GM21367 (cell line): ENCODE results near the gene TUT4.

Source experiments
- ATAC-seq: cut with Tn5 transposase; IDR thresholded peaks from one replicate; pipeline ENCODE4 v1.9.1; 2021; ENCODE audit not compliant: unreplicated experiment

TUT4 gene

DNA sequence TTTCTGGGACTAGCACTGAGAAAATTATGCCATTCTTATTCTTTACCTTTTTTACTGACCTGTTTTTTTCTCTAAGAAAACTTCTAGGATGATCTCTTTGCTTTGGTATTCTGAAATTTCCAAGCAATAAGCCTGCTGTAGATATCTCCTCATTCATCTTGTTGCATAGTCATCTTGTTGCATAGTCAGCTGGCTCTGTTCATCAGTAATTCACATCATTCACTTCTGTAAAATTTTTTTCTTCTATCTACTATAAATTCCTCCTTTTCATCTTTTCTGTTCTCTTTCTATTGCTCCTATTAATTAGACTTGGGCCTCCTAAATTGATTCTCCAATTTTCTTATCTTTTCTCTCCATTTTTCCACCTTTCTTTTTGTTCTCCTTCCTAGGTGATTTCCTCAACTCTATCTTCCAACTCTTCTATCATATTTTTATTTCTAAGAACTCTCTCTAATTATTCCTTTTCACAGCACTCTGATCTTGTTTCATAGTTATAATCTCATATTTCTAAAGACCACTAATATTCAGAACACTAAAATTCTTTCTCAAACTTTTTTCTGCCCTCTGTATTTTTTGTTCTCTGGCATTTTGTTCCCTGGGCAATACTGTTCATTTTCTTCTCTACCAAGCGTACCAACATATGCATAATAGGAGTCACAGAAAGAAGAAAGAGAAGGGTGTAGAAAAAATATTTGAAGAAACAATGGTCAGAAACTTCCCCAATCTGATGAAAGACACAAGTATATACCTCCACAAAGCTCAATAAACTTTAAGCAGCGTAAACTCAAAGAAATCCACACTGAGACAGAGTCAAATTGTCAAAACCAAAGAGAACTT lies 17.7 kb downstream of the TUT4 start:
- no peak for ATAC-seq

DNA sequence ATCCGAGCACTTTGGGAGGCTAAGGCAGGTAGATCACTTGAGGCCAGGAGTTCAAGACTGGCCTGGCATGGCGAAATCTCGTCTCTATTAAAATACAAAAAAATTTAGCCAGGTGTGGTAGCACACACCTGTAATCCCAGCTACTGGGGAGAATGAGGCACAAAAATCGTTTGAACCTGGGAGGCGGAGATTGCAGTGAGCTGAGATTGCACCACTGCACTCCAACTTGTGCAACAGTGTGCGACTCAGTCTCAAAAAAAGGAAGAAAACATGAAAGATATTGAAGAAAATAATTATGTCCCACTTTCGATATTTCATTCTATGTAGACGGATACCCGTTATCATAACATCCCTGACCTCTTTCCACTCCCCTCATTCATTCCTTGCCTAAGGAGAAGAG lies 19.2 kb downstream of the TUT4 start:
- no peak for ATAC-seq

DNA sequence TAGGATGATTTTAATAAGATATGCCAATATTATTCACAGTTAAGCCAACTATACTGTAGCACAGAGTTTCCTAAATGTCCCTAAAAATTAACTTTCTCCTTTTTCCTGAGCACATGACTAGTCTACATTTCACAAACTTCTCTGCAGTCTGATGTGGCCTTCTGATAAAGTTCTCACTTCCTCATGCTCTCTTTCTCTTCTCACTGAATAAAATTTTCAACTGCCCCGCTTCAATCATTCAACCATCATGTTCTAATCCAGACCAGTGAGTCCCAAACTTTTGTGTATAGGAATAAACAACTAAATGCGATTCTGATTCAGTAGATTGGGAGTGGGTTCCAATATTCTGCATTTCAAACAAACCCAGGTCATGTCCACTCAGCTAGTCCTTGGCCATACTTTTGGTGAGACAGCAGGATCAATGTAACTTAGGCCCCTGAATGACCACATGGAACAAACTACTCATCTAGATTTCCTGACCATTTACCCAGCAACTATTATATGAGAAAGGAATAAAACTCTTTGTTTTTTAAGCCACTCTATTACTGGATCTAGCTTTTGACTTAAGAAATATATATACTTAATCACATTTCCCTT lies 20.1 kb downstream of the TUT4 start:
- no peak for ATAC-seq

DNA sequence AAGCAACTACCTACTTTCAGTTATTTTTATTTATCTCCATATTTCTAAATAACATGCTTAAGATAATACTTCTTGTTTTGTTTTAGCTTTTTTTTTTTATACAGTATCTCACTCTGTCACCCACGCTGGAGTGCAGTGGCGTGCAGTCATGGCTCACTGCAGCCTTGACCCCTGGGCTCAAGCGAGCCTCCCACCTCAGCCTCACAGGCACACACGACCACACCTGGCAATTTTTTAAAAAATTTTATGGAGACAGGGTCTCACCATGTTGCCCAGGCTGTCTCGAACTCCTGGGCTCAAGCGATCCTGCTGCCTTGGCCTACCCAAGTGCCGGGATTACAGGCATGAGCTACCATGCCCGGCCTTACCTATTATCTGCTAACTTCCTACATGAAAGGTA lies 20.6 kb downstream of the TUT4 start:
- ATAC-seq: no peak

DNA sequence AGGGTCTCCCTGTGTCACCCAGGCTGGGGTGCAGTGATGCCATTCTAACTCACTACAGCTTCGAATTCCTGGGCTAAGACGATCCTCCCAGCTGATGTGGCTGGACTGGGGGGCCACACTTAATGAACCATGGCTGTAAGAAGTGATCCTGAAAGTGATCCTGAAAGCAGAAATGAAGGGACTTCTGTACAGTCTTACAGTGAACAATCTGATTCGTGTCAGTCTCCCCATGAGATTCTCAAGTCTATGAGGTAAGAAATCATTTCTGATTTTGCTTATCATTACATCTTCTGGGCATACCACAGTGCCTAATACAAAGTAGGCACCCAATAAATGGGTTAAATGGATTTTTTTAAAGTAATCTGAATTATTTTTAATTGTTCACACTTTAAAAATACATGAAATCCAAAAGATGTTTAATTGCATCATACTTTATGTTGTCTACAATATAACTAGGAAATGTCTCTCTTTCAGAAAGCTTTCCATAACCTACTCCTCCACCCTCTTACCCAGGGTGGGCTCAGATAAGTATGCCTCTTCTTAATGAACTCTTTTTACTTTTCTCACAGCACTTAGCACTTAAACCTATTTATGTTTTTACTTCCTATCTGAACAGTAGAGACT lies 21.5 kb downstream of the TUT4 start:
- ATAC-seq: no peak

DNA sequence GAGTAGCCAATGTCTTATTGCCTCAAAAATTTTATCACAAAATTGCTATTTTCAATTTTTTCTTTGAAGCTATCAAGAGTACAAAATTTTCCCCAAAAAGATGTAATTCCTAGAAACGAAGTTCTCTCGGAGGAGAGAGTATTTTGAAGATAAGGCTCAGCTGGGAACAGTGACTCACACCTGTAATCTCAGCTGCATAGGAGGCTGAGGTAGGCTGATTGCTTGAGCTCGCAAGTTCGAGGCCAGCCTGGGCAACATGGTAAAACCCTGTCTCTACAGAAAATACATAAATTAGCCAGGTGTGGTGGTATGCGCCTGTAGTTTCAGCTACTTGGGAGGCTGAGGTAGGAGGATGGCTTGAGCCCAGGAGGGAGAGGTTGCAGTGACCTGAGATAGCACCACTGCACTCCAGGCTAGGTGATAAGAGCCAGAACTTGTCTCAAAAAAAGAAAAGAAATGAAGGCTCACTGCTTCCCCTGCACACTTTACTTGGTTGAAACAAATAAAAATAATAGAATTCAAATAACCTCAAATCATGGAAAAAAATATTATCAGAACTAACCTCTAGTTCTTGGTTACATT lies 22.2 kb downstream of the TUT4 start:
- ATAC-seq: no peak

DNA sequence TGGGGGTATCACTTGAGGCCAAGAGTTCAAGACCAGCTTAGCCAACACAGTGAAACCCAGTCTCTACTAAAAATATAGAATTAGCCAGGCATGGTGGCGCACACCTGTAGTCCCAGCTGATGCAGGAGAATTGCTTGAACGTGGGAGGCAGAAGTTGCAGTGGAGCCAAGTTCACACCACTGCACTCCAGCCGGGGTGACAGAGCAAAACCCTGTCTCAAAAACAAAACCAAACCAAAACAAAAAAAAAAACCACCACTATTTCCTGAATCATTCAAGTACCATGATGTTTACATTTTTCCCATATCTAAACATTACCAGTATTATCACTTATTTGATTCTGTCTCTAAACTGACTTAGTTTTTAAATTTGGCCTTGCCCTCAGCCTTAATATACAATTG lies 29.5 kb downstream of the TUT4 start:
- no peak for ATAC-seq

DNA sequence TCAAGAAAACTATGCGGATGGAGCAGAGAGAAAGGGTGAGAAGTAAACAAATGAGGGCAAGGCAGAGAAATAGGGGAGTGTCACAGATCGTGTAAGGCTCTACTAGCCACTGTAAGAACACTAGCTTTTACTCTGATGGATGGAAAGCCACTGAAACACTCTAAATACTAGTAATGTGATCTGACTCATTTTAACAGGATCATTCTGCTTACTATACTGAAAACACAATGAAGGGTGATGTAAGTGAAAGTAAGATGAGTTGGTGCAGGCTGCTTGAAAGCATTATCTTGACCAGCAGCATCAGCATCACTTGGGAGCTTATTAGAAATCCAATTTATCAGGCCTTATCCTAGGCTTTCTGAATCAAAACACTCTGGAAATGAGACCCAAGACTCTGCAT lies 32.7 kb downstream of the TUT4 start:
- ATAC-seq: no peak

DNA sequence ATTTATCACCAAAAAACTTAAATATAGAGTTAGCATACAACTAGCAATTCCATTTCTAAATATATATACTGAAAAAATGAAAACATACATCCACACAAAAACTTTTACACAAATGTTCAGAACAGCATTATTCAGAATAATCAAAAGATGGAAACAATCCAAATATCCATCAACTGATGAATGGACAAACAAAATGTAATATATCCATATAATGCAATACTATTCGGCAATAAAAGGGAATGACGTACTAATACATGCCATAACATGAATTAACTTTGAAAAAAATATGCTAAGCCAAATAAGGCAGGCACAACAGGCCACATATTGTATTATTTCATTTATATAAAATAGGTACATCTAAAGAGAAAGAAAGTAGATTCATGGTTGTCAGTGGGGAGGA lies 33.9 kb downstream of the TUT4 start:
- no peak for ATAC-seq

DNA sequence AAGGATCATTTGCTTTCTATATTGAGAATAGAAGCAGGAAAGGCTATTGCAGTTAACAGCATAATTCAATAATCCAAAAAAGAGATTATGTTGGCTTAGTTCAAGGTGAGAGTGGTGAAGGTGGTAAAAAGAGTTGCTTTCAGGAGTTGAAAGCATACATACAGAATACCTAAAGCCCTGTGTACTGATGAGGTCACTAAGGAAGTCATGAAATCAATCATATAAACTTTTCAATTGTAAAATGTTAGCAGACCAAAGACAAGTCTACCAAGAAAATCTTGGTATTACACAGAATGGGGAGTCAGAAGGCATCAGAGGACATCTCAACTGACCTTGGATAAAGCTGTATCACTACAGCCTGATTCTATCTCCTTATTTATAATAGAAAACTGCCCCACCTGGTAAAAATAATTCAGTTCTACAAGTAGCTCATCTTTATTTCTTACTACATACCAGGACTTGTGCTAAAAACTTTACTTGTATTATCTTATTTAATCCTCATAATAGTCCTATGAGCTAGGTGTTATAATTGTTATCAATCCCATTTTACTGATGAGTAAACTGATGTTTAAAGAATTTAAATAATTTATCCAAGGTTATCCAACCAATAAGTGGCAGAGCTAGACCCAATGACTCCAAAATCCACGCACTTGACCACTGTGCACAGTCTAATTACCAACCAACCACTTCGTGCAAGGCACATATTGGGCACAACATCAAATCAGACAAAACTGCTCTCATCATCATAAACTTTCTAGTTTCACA lies 40.9 kb downstream of the TUT4 start:
- no peak for ATAC-seq

DNA sequence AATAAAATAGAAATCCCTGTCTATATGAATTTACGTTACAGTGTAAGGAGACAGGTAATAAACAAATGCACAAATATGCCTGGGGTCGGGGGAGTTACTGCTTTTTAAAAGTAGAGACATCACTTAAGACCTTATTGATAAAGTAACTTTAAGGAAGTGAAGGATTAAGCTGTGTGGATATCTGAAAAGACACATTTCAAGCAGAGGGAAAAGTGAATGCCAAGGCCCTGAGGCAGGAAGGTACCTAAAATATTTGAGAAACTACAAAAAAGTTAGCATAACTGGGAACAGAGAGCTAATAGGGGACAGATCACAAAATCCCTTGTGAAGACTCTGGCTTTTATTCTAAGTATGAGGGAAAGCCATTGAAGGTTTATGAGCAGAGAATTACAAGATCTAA lies 41.5 kb downstream of the TUT4 start:
- ATAC-seq: no peak

DNA sequence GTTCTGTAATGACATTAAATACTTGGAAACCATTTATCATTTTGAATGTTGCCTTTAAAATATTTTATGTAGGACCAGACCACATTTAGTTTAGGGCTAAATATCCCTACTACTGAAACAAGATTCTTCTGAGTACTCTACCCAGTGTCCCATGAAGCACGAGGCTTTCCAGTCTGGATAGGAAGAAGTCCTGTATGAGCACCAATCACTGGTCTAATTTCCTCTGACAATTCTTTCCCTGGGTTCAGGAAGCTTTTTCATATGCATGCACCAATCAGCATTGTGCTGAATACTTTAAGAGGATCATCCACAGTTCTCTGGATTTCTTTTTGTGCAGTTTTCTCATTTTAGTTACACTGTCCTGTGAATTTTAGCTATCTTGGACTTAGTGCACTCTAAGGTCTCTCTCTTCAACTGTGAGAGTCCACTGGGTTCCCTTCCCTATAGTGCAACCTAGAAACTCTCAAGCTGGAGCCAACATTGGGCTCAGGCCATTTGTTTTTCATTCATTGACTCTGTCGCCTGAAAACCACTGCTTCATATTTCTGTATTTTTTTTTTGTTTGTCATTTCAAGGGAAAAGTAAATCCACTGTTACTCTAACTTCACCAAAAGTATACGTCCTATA lies 45.9 kb downstream of the TUT4 start:
- no peak for ATAC-seq

DNA sequence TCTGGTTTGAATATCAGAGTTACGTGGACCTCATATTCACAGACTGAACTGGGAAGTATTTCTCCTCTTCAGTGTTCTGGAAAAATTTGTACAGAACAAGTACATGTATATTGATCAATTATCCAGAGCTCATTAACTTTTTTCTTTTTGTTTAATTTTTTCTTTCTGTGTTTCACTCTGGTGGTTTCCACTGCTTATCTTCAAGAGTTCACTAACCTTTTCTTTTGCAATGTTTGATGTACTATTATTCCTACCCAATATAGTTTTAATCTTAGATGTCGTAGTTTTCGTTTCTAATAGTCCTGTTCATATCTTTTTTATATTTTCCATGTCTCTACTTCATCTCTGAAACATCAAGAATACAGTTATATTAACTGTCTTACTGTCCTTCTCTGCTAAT lies 46.5 kb downstream of the TUT4 start:
- no peak for ATAC-seq

DNA sequence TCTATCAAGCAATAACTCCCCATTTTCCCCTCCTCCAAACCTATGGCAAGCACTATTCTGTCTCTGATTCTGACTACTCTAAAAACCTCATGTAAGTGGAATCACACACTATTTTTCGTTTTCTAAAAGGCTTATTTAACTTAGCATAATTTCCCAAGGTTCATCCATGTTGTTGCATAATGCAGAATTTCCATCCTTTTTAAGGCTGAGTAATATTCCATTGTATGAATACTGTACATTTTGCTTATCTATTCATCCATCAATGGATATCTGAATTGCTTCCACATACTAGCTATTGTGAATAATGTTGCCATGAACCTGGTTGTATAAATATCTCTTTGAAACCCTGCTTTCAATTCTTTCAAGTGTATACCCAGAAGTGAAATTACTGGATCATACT lies 48.2 kb downstream of the TUT4 start:
- no peak for ATAC-seq

DNA sequence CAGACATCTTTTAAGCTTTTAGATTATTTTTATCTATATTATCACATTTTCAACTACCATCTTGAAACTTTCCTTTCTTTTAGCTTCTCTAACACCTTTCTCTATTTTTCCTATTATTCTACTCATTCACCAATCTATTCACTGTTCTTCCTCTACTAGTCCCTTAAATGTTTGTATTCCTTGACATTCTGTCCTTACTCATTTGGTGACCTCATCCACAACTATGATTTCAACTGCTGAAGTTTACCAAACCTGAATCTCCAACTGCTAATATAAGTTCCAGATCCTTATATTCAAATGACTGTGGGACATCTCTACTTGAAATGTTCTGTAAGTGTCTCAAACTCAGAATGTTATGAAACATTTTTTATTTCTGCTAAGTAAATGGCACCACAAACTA lies 49.2 kb downstream of the TUT4 start:
- ATAC-seq: no peak

DNA sequence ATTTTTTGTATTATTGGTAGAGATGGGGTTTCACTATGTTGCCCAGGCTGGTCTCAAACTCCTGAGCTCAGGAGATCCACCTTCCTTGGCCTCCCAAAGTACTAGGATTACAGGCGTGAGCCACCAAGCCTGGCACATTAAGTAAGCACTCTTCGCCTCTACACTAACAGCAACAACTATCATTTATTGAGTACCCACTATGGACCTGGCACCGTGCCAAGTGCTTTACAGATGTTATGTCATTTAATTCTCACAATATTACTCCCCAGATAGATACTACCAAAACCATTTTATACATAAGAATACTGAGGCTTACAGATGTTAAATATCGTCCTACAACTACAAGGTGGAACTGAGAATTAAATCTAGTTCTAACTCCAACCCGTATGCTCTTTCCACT lies 50.1 kb downstream of the TUT4 start:
- ATAC-seq: no peak

DNA sequence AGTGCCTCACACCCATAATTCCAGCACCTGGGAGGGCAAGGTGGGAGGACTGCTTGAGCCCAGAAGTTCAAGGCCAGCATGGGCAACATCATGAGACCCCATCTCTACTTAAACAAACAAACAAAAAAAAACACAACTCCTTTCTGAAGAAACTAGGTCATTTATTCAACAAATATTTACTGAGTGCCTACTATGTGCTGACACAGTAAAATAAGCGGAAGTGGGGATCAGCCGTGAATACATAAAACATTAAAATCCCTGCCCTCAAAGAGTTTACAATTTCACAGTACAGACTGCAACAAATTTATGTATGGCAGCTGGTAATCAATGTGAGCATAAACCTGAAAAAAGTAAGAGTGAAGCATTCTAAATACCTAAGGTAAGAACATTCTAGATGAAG lies 65.3 kb downstream of the TUT4 start:
- no peak for ATAC-seq

DNA sequence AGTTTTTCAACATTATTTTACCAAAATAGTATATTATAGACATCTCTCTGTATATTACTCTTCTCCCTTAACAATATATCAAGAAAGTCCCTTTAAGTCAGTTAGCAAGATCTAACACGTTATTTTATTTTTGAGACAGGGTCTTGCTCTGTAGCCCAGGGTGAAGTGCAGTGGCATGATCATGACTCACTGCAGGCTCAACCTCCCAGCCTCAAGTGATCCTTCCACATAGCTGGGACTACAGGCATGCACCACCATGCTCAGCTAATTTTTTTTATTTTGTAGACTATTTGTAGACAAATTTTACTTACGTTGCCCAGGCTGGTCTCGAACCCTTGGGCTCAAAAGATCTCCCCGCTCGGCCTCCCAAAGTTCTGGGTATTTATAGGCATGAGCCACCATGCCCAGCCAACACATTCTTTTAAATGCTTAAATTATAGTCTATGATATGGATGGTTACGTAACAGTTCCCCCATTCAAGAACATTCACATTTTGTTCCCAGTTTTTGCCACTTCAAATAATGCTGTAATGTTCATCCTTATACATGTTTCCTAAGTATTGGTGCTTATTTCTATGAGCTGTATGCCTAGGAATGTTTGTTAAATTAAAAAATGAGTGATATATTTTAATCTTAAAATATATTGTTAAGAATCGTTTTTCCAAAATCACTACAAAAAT lies 70.4 kb downstream of the TUT4 start:
- ATAC-seq: no peak

DNA sequence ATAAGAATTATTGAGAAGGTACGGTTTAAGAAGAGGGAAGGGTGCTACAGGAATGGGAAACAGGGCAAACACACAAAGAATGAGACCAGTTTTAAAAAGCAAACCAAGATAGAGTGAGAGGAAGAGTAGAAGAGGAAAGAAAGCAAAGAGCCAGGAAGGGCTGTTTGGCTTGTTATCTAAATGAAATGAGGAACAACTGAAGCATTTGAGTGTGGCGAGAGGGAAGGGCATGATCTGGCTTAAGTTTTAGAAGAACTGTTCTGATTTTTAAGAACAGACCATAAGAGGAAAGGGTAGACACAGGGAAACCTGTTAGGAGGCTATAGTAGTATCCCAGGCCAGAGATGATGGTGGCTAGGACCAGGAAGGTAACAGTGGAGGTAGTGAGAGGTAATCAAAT lies 73.8 kb downstream of the TUT4 start:
- no peak for ATAC-seq

DNA sequence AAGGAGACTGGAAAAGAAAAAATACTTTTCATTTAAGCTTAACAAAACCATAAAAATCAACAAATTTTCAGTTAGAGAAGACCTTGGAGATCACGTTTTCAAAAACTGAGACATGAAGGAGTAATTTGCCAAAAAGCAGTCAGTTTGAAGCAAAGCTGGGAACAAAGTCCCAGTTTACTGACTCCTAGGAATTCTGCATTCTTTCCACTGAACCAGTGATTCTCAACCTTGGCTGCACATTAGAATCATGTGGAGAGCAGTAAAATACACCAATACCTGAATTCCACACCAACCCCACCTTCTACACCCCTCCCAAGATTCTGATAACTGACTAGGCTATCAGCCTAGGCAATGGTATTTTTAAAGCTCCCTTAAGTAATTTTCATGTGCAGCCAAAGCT lies 75.0 kb downstream of the TUT4 start:
- no peak for ATAC-seq
